Measurements from ENCODE around the gene STRN4.

DNA sequence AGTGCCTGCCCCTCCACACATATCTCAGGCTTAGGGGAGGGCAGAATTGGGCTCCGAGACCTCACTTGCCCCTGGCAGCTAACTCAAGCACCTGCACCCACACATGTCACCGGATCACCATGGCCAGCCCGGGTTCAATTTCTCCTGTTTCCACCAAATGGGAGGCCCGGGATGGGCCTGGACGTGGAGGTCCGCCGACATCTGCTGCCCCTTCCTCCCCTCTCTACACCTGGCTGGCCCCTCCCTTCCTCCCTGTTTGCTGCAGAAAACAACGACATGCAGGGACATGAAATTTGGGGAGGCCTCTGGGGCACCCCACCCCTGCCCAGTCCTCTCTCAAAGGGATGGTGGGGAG lies 30.7 kb downstream of the STRN4 start:
- no peak for TF ChIP-seq CTCF (IDR thresholded peaks at IDR 0.05)
- TF ChIP-seq POLR2A (IDR thresholded peaks at IDR 0.05): no peak
